Hindlimb muscle (tissue), 1 donor: ENCODE measurements around the gene RPTN. TPM values are rescaled to one million over a fixed set of nuclear protein-coding genes. Genes with fewer than 3 reads are reported as not detected.
"Not testable (repeated sequence)": the region's sequence is repeated elsewhere in the genome, so short reads cannot be mapped to it uniquely, and the experiment has no call there.

Source experiments
- DNase-seq: peaks from one replicate; pipeline ENCODE4 v3.0.0-alpha.2; 2013
- polyA plus RNA-seq: library from polyadenylated mRNA; unstranded; fragments of 120-200 nt; gene quantifications from one replicate; pipeline ENCODE4 v1.2.1, GENCODE V29; 2013; ENCODE audit not compliant: insufficient read length

The RPTN gene
- polyA plus RNA-seq, 1 donor, result not detected

DNA sequence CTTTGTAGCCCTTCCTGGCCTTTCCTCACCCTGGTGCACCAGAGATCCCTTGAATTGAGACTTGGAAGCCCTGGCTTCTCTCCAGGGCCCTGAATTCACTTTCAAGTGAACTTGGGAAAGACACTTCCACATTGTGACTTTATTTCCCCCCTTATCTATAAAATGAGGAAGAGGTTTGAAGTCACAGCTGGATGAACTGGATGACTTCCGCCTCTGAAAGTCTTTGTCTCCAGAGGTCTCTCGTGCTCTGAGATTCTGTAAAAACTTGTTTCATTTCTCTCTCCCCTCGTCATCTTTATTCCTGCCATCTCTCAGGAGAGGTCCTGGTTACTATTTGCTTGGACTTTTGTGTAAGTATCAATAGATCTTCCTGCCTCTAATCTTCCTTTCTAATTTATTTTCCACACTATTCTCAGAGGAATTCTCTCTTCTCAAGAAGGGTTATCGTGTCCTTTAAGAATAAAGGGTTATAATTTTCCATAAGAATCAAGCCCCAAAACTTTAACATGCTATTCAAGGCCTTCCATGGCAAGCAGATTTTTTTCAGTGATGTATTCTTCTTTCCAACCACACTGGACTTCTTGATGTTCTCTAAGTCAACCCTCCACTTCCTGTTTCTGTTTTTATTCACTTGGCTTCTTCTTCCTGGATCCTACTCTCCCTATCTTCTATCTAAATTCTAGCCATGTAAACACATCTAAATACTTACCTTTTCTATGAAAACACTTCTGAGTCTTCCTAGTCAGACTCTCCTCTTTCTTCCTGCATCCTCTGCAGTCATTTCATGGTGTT is 6.5 kb upstream of the RPTN start:
- DNase-seq, result no peak

DNA sequence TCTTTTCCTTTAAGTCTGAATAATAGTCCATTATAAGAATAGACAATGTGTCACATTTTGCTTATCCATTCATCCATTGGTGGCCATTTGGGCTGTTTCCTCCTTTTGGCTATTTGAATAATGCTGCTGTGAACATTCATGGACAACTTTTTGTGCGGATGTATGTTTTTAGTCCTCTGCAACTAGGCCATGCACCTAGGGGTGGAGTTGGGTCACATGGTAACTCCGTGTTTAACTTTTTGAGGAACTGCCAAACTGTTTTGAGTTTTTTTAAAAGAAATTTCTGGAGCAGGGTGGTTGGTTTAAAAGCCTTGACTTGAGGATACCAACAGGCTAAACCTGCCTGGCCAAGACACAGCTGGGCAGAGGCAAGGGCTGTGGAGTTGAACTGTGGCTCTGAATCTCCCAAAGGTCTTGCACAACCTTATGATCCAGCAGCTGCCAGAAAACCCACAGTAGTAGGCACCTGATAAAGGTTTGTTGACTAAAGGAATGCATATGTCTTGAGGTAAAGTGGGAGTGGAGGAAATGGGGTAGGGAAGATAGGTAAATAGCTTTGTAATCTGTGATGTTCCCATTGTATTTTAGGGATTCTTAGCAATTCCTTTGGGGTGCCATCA is 5.6 kb upstream of the RPTN start:
- no peak for DNase-seq

DNA sequence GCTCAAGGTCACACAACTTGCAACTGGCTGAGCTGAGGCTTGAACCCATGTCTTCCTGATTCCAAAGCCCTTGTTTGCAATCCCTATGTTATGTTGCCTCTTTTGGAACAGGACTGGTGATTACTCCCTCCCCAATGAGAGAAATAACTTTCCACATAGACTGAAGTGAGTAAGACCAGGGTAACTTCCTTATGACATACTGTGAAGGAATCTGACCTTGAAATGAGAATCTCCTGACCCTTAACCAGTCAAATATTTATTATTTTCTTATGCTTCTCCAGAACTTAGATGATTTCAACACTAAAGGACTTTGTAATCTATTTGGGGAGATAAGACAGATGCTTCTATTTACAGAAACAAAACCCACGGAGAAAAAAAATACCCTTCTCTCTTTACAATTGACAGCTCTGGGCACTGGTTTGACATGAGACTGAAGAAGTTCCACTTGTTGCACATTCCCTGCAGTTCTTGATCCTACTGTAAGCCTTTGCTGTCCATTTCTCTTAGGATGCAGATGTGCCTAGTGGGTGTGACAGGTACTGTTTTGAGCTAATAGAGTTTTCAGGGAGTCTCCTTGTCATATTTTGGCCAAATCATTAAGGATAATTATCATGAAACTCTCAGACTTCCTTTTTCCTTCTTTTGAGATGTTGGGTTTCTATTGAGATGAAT is 3.9 kb upstream of the RPTN start:
- DNase-seq, result no peak

DNA sequence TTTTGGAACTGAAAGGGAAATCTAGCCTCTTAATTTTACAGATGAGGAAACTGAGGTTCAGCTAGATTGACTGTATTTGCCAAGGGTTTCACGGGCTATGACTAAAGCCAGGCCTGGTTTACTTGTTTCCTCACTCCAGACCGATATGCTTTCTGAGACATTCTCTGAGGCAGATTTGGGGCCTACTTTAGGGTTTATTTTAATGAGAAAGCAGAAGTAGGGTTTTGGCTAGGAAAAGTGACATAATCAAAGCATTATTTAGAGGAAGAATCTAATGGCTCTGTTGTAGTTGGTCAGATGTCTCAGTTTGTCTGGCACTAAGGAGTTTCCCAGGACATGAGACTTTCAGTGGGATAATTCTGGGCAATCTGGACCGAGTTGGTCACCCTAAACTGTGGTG is 1.5 kb upstream of the RPTN start:
- DNase-seq, result no peak

DNA sequence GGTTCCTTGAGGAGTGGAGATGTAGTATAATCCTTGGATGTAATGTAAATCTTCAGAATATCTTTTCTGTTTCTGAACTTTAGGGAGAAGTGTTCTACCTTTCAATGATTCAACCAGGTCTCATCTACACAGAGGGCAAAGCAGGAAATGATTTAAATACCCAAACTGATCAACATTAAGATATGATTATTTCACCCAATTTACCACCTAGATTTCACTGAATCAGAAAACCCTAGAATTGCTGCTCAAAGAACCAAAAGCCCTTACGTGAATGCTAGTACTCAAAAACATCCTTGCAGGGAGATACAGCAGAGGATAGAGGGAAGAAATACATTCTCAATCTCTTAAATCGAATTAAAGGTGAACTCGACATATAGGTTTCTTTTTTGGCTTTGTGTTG is 5.0 kb downstream of the RPTN start:
- no peak for DNase-seq

DNA sequence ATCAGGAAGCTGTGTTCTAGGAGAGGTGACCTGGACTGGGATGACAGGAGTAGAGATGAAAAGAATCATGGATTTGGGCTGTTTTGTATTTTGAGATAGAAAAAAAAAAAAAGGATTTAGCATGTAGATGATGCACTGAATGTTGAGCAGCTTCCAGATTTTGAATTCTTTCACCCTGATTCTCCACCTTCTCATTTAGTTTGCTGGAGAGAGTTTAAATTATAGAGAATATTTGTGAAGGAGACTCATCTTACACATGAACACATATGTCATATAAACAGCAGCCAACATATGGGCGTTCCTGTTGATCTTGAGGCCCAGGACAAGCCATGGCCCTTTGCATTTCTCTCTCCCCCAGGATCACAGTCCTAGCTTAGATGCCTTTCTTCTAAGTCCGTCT is 7.4 kb downstream of the RPTN start:
- no peak for DNase-seq

DNA sequence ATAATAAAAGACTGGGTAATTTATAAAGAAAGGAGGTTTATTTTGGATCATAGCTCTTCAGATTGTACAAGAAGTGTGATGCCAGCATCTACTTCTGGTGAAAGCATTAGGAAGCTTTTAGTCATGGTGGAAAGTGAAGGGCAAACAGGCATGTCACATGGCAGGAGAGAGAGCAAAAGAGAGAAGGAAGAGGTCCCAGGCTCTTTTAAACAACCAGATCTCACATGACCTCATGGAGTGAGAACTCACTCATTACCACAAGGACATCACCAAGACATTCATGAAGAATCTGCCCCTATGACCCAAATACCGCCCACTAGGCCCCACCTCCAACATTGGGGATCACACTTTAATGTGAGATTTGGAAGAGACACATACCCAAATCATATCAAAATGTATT is 10.0 kb downstream of the RPTN start:
- no peak for DNase-seq

DNA sequence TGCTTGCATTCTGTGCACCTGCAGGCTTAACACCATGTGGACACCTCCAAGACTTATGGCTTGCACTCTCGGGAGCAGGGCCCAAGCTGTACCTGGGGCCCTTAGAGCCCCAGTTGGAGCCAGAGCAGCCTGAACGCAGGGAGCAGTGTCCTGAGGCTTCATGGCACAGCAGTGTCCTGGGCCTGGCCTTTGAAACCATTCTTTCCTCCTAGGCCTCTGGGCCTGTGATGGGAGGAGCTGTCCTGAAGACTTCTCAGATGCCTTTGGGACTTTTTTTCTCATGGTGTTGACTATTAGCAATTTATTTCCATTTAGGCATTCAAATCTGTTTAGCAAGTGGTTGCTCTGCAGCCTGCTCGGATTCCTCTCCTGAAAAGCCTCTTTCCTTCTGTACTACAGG is 11.0 kb downstream of the RPTN start:
- no peak for DNase-seq

DNA sequence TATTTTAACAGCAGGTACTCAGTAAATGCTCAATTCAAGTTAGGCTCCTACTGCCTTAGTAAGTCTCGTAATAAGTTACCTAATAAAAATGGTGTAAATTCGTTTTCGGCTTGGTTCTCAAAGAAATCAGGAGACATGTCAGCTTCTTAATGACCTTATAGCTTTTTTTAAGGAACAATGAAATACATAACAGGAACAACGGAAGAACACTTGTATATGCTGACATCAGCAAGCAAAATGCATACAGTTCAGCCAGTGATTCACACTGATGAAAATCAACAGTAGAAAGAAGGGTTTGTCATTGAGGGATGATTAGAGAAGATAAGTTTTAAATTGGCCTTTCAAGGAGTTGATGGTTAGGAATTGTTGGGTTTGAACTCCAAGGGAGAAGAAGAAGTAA is 13.3 kb downstream of the RPTN start:
- DNase-seq, result no peak

DNA sequence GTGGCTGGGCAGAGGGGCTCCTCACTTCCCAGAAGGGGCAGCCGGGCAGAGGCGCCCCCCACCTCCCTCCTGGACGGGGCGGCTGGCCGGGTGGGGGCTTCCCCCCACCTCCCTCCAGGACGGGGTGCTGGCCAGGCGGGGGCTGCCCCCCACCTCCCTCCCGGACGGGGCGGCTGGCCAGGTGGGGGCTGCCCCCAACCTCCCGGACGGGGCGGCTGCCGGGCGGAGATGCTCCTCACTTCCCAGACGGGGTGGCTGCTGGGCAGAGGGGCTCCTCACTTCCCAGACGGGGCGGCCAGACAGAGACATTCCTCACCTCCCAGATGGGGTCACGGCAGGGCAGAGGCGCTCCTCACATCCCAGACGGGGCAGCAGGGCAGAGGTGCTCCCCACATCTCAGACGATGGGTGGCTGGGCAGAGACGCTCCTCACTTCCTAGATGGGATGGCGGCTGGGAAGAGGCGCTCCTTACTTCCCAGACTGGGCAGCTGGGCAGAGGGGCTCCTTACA is 14.3 kb downstream of the RPTN start:
- not testable (repeated sequence) for DNase-seq

DNA sequence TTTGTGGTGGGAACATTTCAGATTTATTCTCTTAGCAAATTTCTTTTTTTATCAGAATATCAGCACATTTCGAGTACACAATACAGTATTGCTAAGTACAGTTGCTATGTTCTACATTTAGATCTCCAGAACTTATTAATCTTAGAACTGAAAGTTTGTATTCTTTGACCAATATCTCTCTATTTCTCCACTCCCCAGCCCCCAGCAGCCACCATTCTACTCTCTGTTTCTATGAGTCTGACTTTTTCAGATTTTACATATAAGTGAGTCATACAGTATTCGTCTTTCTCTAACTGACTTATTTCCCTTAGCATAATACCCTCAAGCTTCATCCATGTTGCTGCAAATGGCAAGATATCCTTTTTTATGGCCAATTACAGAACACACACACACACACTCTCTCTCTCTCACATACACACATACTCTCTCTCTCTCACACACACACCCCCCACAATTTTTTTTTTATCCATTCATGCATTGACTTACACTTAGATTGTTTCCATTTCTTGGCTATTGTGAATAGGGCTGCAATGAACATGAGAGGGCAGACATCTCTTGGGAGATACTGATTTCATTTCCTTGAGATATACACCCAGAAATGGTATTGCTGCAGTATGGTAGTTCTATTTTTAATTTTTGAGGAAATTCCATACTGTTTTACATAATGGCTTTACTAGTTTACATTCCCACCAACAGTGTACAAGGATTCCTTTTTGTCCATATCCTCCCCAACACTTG is 15.7 kb downstream of the RPTN start:
- DNase-seq, result no peak

DNA sequence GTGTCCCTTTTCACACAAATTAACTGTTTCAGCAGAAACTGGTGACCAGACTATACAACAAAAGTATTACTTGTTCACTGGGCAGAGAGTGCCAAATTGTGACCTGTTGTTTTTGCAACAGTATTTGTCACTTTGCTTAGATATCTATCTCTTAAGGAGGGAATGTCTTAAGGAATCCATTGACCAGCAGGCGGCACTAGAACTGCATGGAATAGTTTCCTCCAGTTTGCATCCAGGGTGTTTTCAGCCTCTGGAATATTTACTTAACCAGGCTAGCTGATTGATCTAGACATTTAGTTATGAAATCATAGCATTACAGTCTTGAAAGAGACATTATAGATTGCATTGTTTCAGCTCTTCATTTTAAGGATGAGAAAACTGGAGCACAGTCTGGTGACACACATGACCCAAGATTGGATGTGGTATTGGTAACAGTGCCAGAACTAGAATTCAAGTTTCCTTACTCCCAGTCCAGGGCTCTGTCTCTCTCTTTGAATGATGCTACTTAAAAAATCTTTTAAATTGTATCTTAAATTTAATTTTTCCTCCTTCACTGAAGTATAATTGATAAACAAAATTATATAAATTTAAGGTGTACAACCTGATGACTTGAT is 16.9 kb downstream of the RPTN start:
- DNase-seq, result peak; percentile 36

DNA sequence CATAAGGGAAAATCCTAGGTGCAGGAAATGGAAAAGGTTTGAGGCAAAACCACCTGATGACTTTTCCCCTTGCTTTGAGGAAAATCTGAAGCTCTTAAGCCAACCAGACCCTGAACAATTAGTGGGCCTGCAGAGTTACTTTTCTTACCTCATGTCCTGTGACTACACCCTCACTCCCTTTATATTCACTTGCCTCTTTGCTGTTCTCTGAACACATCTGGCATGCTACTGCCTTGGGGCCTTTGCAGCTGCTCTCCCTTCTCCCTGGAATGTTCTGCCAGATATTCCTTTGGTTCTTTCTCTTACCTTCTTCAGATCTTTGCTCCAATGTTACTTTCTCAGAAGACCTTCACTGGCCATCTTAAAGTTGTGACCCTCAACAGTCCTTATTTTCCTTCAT is 21.8 kb downstream of the RPTN start:
- no peak for DNase-seq

DNA sequence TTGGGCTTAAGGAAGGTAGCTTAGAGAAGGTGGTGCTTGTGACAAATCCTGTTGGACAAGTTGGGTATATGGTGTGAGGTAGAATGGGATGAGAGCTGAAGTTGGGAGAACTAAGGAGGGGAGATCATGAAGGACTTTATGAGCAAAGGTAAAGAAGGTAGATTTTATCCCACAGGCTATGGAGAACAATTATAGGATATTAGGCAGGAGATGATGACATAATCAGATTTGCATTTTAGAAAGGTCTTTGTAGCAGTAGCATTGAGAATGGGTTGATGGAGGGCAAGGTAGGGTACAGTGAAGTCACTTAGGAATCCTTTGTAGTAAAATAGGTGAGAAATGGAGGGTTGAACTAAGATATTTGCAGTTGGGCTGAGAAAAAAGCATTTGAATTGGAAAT is 28.8 kb downstream of the RPTN start:
- DNase-seq, result no peak

DNA sequence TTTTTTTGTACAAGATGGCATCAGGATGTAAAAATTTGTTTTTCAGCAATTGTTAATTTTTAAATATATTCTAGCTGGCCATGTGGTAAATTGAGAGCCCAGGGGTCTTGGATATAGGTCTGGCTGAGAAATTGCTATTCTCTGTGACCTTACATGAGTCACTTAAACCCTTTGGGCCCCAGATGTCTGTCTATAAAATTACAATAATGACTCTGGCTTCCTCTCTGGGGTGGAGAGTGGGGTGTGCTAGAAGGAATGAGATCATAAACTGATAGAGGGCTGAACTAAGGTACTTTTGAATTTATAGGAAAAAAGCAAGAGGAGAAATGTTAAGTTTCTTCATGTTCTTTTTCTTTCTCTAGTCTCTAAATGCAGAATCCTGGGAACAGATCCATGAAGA is 31.4 kb downstream of the RPTN start:
- no peak for DNase-seq

DNA sequence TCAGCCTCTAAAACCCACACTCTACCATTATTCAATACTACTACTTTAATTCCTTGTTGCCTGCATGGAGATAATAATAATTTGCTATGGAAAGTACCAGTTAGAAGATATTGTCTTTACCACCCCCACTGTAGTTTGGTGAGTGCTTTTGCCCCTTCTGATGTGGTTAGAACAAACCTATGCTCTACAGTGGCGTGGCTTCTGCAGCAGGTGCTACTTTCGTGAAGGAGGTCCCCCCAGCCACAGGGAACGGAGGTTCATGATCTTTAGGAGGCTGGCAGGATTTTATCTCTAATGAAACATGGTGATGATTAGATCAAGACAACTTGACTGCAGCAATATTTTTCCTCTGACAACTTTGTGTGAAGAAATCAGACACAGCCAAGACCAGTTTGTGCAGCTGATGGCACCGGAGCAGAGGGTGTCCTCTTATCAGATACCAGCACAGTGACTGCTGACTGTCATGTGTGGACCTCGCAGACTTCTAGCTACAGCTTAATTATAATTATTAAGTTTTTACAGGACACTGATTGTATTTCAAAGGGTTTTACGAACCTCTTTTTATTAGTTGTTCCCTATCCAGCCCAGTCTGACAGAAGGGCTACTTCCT is 33.1 kb downstream of the RPTN start:
- DNase-seq, result no peak

DNA sequence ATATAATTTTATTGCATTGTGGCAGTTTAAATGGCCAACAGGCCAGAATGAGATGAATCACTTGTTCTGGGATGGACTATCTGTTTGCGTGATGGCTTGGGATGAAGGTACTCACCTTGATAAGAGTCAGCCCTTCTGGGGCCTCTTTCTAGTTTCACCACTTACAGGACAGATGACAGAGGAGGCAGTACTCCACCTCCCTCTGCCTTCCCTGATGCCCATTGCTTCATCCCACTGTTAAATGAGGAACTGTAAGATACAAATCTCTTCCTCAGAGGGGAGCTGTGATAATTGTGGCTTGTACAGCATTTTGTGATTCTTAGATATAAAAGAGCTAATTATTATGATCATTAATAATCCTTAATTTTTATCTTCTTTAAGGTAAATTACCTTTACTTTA is 40.1 kb downstream of the RPTN start:
- no peak for DNase-seq

DNA sequence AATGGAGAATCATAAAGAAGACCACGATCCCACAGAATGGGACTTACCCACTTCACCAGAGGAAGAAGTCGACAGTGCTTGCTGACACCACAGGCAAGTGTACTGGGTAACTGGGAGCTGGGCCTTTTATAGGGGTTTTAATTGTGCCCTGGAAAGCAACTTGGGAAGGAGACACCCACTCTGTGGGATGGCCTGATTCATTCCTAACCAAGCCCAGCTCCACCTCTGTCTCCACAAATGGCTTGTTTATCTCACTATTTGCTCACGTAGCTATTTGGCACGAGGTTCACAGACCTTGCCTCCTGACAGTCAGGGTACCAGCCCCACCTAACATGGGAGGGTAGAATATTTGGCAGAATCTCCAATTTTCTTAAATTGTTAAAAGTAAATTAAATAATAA is 43.7 kb downstream of the RPTN start, which contains the start of gene TCHH:
TCHH (minus strand) TSS at position 101 of the 400 bp plus-strand sequence. CDS start 1,364 bp downstream, outside the sequence.
- no peak for DNase-seq

DNA sequence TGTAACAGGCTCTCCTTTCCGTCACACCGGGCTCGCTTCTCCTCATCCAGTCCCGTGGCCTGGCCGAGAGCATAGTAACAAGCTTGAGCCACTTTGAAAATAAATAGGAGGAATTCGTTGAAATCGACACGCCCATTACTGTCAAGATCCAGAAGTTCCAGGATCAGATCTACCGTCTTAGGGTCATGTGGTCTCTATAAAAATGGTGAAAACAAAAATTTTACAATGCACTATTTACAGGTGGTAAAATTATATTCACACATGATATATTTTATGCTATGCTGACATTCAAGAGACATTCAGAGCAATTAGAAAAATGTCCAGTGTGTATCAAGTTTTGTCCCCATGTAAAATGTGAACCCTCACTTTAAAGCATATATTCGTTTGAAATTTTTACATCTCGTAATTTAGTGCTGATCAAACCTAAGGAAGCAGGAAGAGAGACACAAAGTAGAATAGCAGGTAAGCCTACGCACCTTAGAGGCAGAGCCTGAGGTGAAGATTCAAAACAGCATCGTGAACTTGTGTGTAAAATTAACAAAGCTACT is 46.1 kb downstream of the RPTN start:
- DNase-seq, result no peak

DNA sequence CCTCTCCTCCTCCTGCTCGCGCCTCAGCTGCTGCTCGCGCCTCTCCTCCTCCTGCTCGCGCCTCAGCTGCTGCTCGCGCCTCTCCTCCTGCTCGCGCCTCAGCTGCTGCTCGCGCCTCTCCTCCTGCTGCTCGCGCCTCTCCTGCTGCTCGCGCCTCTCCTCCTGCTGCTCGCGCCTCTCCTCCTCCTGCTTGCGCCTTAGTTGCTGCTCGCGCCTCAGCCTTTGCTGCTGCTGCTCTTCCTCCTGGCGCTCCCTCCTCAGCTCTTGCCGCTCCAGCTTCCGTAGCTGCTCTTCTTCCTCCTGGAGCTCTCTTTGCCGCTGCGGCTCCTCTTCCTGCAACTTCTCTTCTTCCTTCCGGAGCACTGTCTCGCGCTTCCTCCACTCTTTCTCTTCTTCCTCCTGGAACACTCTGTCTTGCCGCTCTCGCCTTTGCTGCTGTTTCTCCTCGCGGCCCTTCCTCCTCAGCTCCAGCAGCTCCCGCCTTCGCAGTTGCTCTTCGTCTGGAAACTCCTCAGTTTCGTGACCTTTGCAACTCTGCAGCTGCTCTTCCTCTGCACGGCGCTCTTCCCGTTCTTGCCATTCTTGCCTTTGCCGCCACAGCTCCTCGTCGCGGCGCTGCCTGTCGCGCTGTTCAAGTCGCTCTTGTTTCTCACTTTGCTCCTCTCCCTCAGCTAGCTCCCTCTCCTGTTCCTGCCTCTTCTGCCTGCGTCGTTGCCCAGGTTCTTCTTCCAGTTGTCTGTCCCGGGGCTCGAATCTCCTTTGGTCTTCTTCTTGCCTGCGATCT is 46.7 kb downstream of the RPTN start:
- no peak for DNase-seq

DNA sequence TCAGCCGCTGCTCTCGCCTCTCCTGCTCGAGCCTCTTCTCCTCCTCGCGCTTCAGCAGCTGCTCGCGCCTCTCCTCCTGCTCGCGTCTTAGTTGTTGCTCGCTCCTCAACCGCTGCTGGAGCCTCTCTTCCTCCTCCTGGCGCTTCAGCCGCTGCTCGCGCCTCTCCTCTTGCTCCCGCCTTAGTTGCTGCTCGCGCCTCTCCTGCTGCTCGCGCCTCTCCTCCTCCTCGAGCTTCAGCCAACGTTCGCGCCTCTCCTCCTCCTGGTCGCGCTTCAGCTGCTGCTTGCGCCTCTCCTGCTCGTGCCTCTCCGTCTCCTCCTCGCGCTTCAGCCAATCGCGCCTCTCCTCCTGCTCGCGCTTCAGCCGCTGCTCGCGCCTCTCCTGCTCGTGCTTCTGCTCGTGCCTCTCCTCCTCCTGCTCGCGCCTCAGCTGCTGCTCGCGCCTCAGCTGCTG is 47.5 kb downstream of the RPTN start:
- DNase-seq, result peak; percentile 29
